Endothelial cell of umbilical vein (primary cell): ENCODE results near the gene VSX1. TPM values are rescaled to one million over a fixed set of nuclear protein-coding genes. Genes with fewer than 3 reads are reported as not detected.

Experiments
- BruUV-seq: library from RNA; stranded (reverse); fragments of 400-500 nt; replicated peaks from 2 replicates; lab custom pipeline; 2021; lab: Mats Ljungman, UMichigan
- CTCF ChIA-PET: fragments of 300-600, 350-600 bp; sonication (Branson Sonifier 250); formaldehyde crosslinking; loops from one replicate; lab custom pipeline; 2021; ENCODE audit warnings: antibody characterized with exemption, inconsistent platforms; lab: Charles Lee
- POLR2A ChIA-PET: fragments of 300-600, 350-600 bp; sonication (Branson Sonifier 250); formaldehyde crosslinking; loops from one replicate; lab custom pipeline; 2021; ENCODE audit warnings: antibody characterized with exemption, inconsistent platforms; lab: Charles Lee
- DNase-seq: peaks from one replicate; pipeline ENCODE4 v3.0.0-alpha.2; 2011; ENCODE audit warnings: low read depth, low spot score
- FAIRE-seq: peaks from 2 replicates; lab custom pipeline; 2011; peaks lifted over from hg19 to GRCh38; lab: Jason Lieb, UNC
- H2AFZ ChIP-seq: 2 replicates; pipeline ENCODE4 v1.6.0; 2012; ENCODE audit warnings: low read depth, low read length, control low read depth, inconsistent platforms
- H3K27ac ChIP-seq: 2 replicates; pipeline ENCODE4 v1.5.1; 2011; ENCODE audit warnings: low read depth, mild to moderate bottlenecking, control low read depth, low read length, moderate library complexity; ENCODE audit not compliant: insufficient read depth
- H3K27me3 ChIP-seq, 2 experiments: 2 replicates each; pipeline versions ENCODE4 v1.6.0 to v1.6.1; 2011; ENCODE audit warnings: low read length in 2 of 2, mixed read lengths in 1 of 2; ENCODE audit not compliant: control insufficient read depth in 2 of 2, insufficient read depth in 2 of 2
- H3K36me3 ChIP-seq, 2 experiments: 2 replicates in 1 of 2; 3 replicates in 1 of 2; pipeline ENCODE4 v1.5.1; 2011; ENCODE audit warnings: low read length in 2 of 2, mild to moderate bottlenecking in 1 of 2, moderate library complexity in 1 of 2; ENCODE audit not compliant: control insufficient read depth in 2 of 2, insufficient read depth in 2 of 2; ENCODE audit errors: extremely low read depth in 1 of 2
- H3K4me1 ChIP-seq: 3 replicates; pipeline ENCODE4 v1.5.1; 2011; ENCODE audit warnings: mild to moderate bottlenecking, low read length; ENCODE audit not compliant: control insufficient read depth, insufficient read depth; ENCODE audit errors: extremely low read depth
- H3K4me2 ChIP-seq: 2 replicates; pipeline ENCODE4 v1.6.1; 2011; ENCODE audit warnings: low read length, control low read depth, mixed read lengths; ENCODE audit not compliant: insufficient read depth
- H3K4me3 ChIP-seq, 3 experiments: fragments of 200-600 bp in 1 of 3; sonication (generic), shearing (Covaris generic) in 1 of 3; replicated peaks in 1 of 3; 2 replicates each; pipeline ENCODE4 v1.5.1; 2011 to 2016; ENCODE audit warnings: control low read depth in 3 of 3, low read length in 3 of 3, mild to moderate bottlenecking in 2 of 3, inconsistent platforms in 1 of 3, low read depth in 1 of 3, moderate library complexity in 1 of 3; ENCODE audit not compliant: insufficient read depth in 1 of 3
- H3K79me2 ChIP-seq: 2 replicates; pipeline ENCODE4 v1.6.0; 2012; ENCODE audit warnings: low read length, inconsistent platforms; ENCODE audit not compliant: control insufficient read depth, insufficient read depth
- H3K9ac ChIP-seq: replicated peaks from 2 replicates; pipeline ENCODE3; 2011; ENCODE audit warnings: low read length, control low read depth; ENCODE audit not compliant: insufficient read depth; ENCODE audit errors: extremely low read depth
- H3K9me1 ChIP-seq: replicated peaks from 3 replicates; pipeline ENCODE4 v1.6.0; 2011; ENCODE audit warnings: mild to moderate bottlenecking, low read length; ENCODE audit not compliant: control insufficient read depth, insufficient read depth; ENCODE audit errors: extremely low read depth
- H3K9me3 ChIP-seq: replicated peaks from 2 replicates; pipeline ENCODE4 v1.5.1; 2012; ENCODE audit warnings: low read length, inconsistent platforms; ENCODE audit not compliant: control insufficient read depth, insufficient read depth
- H4K20me1 ChIP-seq: replicated peaks from 2 replicates; pipeline ENCODE3; 2011; ENCODE audit warnings: mild to moderate bottlenecking, low read length; ENCODE audit not compliant: control insufficient read depth, insufficient read depth; ENCODE audit errors: extremely low read depth
- EZH2 ChIP-seq: IDR thresholded peaks from 2 replicates; pipeline ENCODE4 v1.6.1; 2012; ENCODE audit warnings: borderline replicate concordance, low read depth, mild to moderate bottlenecking, moderate library complexity, low read length, inconsistent platforms; ENCODE audit not compliant: severe bottlenecking
- FOS ChIP-seq: IDR thresholded peaks from 2 replicates; pipeline ENCODE4 v1.6.1; 2011; ENCODE audit warnings: mild to moderate bottlenecking, low read length, moderate library complexity, borderline replicate concordance; ENCODE audit not compliant: insufficient read depth
- GATA2 ChIP-seq: IDR thresholded peaks from 2 replicates; pipeline ENCODE4 v1.7.0; 2011; ENCODE audit warnings: low read depth, mild to moderate bottlenecking, moderate library complexity, mixed read lengths, low read length; ENCODE audit not compliant: insufficient read length, insufficient read depth
- JUN ChIP-seq: IDR thresholded peaks from 2 replicates; pipeline ENCODE4 v1.6.1; 2011; ENCODE audit warnings: borderline replicate concordance, low read depth; ENCODE audit not compliant: insufficient read length, insufficient read depth
- MYC ChIP-seq: IDR thresholded peaks from one replicate; pipeline ENCODE4 v1.6.1; 2011; ENCODE audit warnings: mild to moderate bottlenecking, low read depth, low read length
- POLR2A ChIP-seq: IDR thresholded peaks from 2 replicates; pipeline ENCODE4 v1.6.1; 2012; ENCODE audit warnings: low read depth, mild to moderate bottlenecking, control low read depth, low read length
- POLR2AphosphoS5 ChIP-seq: IDR thresholded peaks from 2 replicates; pipeline ENCODE4 v1.6.1; 2012; ENCODE audit warnings: low read depth, mild to moderate bottlenecking, control low read depth, low read length, moderate library complexity; ENCODE audit not compliant: insufficient read depth
- dilution Hi-C: fragments of 300-500 bp; cut with MboI; formaldehyde crosslinking; loops from one replicate; pipeline ENCODE4 v1.15.0; 2019; ENCODE audit warnings: low sequenced_read_pairs; ENCODE audit not compliant: extremely low pct_ligation_motif_present
- intact Hi-C: fragments of 100-400 bp; cut with micrococcal nuclease; formaldehyde crosslinking; loops from one replicate; pipeline ENCODE4 v1.10.0; 2022
- polyA plus RNA-seq, 4 experiments: library from polyadenylated mRNA; depleted of rRNA in 3 of 4; stranded (reverse) in 3 of 4; unstranded in 1 of 4; fragments of >200 nt; gene quantifications; 2 replicates each; pipeline versions ENCODE4 v1.2.1 to v1.2.3, GENCODE V29; 2011 to 2012; ENCODE audit warnings: missing spikeins in 1 of 4
- total RNA-seq: library from RNA; stranded (reverse); gene quantifications from 2 replicates; pipeline ENCODE4 v1.2.3, GENCODE V29; 2021
- TF ChIP-seq, protein P1 (sequence below): IDR thresholded peaks from 2 replicates; pipeline ENCODE4 v1.6.1; 2011; ENCODE audit not compliant: insufficient read depth, insufficient read length
- TF ChIP-seq, protein P2 (sequence below), 2 donors: IDR thresholded peaks; 1 replicate in 1 of 2; 2 replicates in 1 of 2; pipeline ENCODE4 v1.5.1; 2011; ENCODE audit warnings: low read length in 2 of 2, mild to moderate bottlenecking in 2 of 2, moderate library complexity in 2 of 2, control low read depth in 1 of 2, inconsistent platforms in 1 of 2, low read depth in 1 of 2; ENCODE audit not compliant: insufficient read depth in 1 of 2; ENCODE audit errors: extremely low read depth in 1 of 2

VSX1 gene
- total and polyA plus RNA-seq, 2 donors (not counting 3 experiments of a cell fraction or from before 2014, with no cell fraction given): not detected

GRCh38 chr20:25054096-25054820 lies 27.7 kb downstream of the VSX1 start:
- dilution Hi-C loops (no loop called here), intact Hi-C loops (no loop called here)
- no peak overlapping the region for H3K27ac ChIP-seq
- H4K20me1 ChIP-seq: no peaks in the 10 kb centered on the region
- ChIA-PET CTCF (interaction anchor here (0.7 kb wide), 1 partner anchor 83 kb away, joined by 3 read pairs; no protein-coding TSS in a partner anchor), POLR2A (no interaction called here)
- H3K9ac ChIP-seq: no peak overlapping the region
- no peak overlapping the region for H3K4me3 ChIP-seq
- no peaks in the 10 kb centered on the region for H3K79me2 ChIP-seq
- H3K4me1 ChIP-seq: peaks cover 7% of the 10 kb centered on the region
- BruUV-seq: no TSS peak
- peaks cover 0 to 5% of the 10 kb centered on the region in 2 experiments for H3K27me3 ChIP-seq
- DNase-seq (no peak), FAIRE-seq (no peak)
- H3K9me3 ChIP-seq: no peaks in the 10 kb centered on the region
- no peak overlapping the region for H3K4me2 ChIP-seq
- no peak overlapping the region for H2AFZ ChIP-seq
- TF ChIP-seq JUN: no peak
- TF ChIP-seq MYC: no peak
- TF ChIP-seq, protein P1, sequence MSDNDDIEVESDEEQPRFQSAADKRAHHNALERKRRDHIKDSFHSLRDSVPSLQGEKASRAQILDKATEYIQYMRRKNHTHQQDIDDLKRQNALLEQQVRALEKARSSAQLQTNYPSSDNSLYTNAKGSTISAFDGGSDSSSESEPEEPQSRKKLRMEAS: no peak
- TF ChIP-seq POLR2A: no peak
- H3K9me1 ChIP-seq: no peaks in the 10 kb centered on the region
- no peaks in the 10 kb centered on the region for H3K36me3 ChIP-seq

DNA sequence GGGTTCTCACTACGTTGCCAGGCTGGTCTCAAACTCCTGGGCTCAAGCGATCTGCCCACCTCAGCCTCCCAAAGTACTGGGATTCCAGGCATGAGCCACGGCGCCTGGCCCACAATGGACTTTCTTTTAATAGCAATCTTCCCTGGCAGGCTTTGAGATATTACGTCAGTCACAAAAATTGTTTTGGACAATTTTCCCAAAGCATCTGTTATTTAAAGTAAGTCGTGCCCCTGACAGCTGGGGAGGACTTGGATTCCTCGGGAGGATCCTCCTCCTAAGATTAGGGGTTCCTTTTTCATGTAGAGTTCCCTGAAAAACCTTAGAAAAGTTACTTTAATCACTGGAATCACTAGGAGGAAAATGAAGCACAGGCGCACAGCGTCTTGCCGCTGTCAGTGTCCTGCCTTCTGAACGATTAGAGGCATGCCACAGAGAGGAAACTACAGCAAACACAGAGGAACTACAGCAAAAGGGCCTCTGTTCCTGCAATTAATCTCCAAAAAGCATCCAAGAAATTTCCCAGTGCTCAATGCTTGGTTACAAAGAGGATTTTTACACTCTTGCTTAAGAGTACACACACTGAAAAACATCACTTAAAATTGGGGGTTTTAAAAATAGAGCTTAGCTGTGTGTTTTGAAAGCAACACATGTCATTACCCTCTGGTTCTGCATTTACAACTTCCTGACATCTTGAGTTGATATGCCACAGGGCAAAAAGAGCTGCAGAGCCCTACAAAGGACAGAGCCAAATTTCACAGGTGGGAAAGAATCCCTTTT lies 28.5 kb downstream of the VSX1 start:
- FAIRE-seq (no peak), DNase-seq (peak; percentile 27)
- no peak overlapping the region for H3K27ac ChIP-seq
- TF ChIP-seq FOS: no peak
- TF ChIP-seq JUN: no peak
- TF ChIP-seq POLR2AphosphoS5: no peak
- no peak for TF ChIP-seq GATA2
- no peak for TF ChIP-seq EZH2
- no peak for TF ChIP-seq MYC
- no peak for TF ChIP-seq POLR2A
- TF ChIP-seq, protein P2, sequence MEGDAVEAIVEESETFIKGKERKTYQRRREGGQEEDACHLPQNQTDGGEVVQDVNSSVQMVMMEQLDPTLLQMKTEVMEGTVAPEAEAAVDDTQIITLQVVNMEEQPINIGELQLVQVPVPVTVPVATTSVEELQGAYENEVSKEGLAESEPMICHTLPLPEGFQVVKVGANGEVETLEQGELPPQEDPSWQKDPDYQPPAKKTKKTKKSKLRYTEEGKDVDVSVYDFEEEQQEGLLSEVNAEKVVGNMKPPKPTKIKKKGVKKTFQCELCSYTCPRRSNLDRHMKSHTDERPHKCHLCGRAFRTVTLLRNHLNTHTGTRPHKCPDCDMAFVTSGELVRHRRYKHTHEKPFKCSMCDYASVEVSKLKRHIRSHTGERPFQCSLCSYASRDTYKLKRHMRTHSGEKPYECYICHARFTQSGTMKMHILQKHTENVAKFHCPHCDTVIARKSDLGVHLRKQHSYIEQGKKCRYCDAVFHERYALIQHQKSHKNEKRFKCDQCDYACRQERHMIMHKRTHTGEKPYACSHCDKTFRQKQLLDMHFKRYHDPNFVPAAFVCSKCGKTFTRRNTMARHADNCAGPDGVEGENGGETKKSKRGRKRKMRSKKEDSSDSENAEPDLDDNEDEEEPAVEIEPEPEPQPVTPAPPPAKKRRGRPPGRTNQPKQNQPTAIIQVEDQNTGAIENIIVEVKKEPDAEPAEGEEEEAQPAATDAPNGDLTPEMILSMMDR (IDR thresholded peaks at IDR 0.05; ENCODE audit: extremely low read depth in 1 of 2, insufficient read depth in 1 of 2, low read depth in 1 of 2, low read length in 2 of 2): no peak
- TF ChIP-seq, protein P1: no peak
- no peaks in the 10 kb centered on the region for H4K20me1 ChIP-seq
- ChIA-PET POLR2A (no interaction called here), CTCF (interaction anchor here (0.7 kb wide), 1 partner anchor 84 kb away, joined by 3 read pairs; no protein-coding TSS in a partner anchor)
- dilution Hi-C loops (no loop called here), intact Hi-C loops (no loop called here)
- H2AFZ ChIP-seq: no peak overlapping the region
- H3K79me2 ChIP-seq: no peaks in the 10 kb centered on the region
- no peak overlapping the region for H3K4me2 ChIP-seq
- no peaks in the 10 kb centered on the region for H3K9me3 ChIP-seq
- peaks cover 0 to 5% of the 10 kb centered on the region in 2 experiments for H3K27me3 ChIP-seq
- BruUV-seq: no TSS peak
- no peak overlapping the region for H3K9ac ChIP-seq
- H3K4me3 ChIP-seq: no peak overlapping the region
- H3K36me3 ChIP-seq: no peaks in the 10 kb centered on the region
- H3K9me1 ChIP-seq: no peaks in the 10 kb centered on the region
- H3K4me1 ChIP-seq: peaks cover 7% of the 10 kb centered on the region
